IPS-18a (cell line): ENCODE results near the gene HOXB9.

Source experiments
- H3K27ac ChIP-seq: one replicate; pipeline ENCODE4 v1.5.1; 2013; ENCODE audit warnings: low read length
- H3K27me3 ChIP-seq: one replicate; pipeline ENCODE4 v1.6.1; 2013; ENCODE audit warnings: mild to moderate bottlenecking, low read length; ENCODE audit not compliant: control insufficient read depth, insufficient read depth
- H3K36me3 ChIP-seq: one replicate; pipeline ENCODE4 v1.6.1; 2013; ENCODE audit warnings: low read depth, low read length; ENCODE audit not compliant: control insufficient read depth
- H3K4me1 ChIP-seq: one replicate; pipeline ENCODE4 v1.6.1; 2013; ENCODE audit warnings: low read depth, low read length; ENCODE audit not compliant: control insufficient read depth
- H3K4me3 ChIP-seq: one replicate; pipeline ENCODE4 v1.5.1; 2013; ENCODE audit warnings: low read length
- H3K9ac ChIP-seq: one replicate; pipeline ENCODE4 v1.6.1; 2013; ENCODE audit warnings: mild to moderate bottlenecking, low read length, moderate library complexity
- H3K9me3 ChIP-seq: one replicate; pipeline ENCODE4 v1.6.1; 2013; ENCODE audit warnings: low read depth, low read length; ENCODE audit not compliant: control insufficient read depth

The HOXB9 gene

GRCh38 chr17:48594538-48595277 lies 31.4 kb downstream of the HOXB9 start:
- H3K4me3 ChIP-seq: no peak overlapping the region
- peak overlapping the region; percentile 22 for H3K9ac ChIP-seq
- no peaks in the 10 kb centered on the region for H3K36me3 ChIP-seq
- H3K9me3 ChIP-seq: no peaks in the 10 kb centered on the region
- H3K4me1 ChIP-seq: peaks cover 4% of the 10 kb centered on the region
- no peak overlapping the region for H3K27ac ChIP-seq
- peaks cover 100% of the 10 kb centered on the region for H3K27me3 ChIP-seq

GRCh38 chr17:48593840-48594537 lies 32.2 kb downstream of the HOXB9 start:
- Histone ChIP-seq H3K36me3 (no peaks in the 10 kb centered on the region), H3K9me3 (no peaks in the 10 kb centered on the region), H3K4me3 (no peak overlapping the region), H3K4me1 (peaks cover 4% of the 10 kb centered on the region), H3K27me3 (peaks cover 100% of the 10 kb centered on the region), H3K9ac (no peak overlapping the region), H3K27ac (no peak overlapping the region)

GRCh38 chr17:48593126-48593829 lies 32.9 kb downstream of the HOXB9 start, which contains the start of gene HOXB5:
HOXB5 (minus strand) TSS chr17:48593779; CDS start chr17:48593682, 97 bp downstream.
- H3K27ac ChIP-seq: no peak within 1 kb of the TSS
- H3K4me3 ChIP-seq: no peak within 1 kb of the TSS
- peaks cover 4% of the 10 kb centered on the region for H3K4me1 ChIP-seq
- no peaks in the 10 kb centered on the region for H3K9me3 ChIP-seq
- H3K9ac ChIP-seq: no peak within 1 kb of the TSS
- no peaks in the 10 kb centered on the region for H3K36me3 ChIP-seq
- H3K27me3 ChIP-seq: peaks cover 100% of the 10 kb centered on the region

- peaks cover 100% of the 10 kb centered on the region for H3K27me3 ChIP-seq
- H3K36me3 ChIP-seq: no peaks in the 10 kb centered on the region
- H3K9ac ChIP-seq: no peak overlapping the region
- H3K9me3 ChIP-seq: no peaks in the 10 kb centered on the region
- H3K4me3 ChIP-seq: no peak overlapping the region
- H3K27ac ChIP-seq: no peak overlapping the region
- peaks cover 4% of the 10 kb centered on the region for H3K4me1 ChIP-seq
Observed at GRCh38 chr17:48592577-48592976, 33.6 kb downstream of the HOXB9 start.

GRCh38 chr17:48592057-48592514 lies 34.1 kb downstream of the HOXB9 start:
- no peak overlapping the region for H3K4me3 ChIP-seq
- H3K4me1 ChIP-seq: peaks cover 4% of the 10 kb centered on the region
- no peaks in the 10 kb centered on the region for H3K36me3 ChIP-seq
- no peaks in the 10 kb centered on the region for H3K9me3 ChIP-seq
- peaks cover 100% of the 10 kb centered on the region for H3K27me3 ChIP-seq
- no peak overlapping the region for H3K27ac ChIP-seq
- no peak overlapping the region for H3K9ac ChIP-seq

- no peaks in the 10 kb centered on the region for H3K36me3 ChIP-seq
- H3K9ac ChIP-seq: no peak overlapping the region
- H3K4me3 ChIP-seq: peak overlapping the region; percentile 22
- peaks cover 100% of the 10 kb centered on the region for H3K27me3 ChIP-seq
- H3K4me1 ChIP-seq: peaks cover 4% of the 10 kb centered on the region
- H3K9me3 ChIP-seq: no peaks in the 10 kb centered on the region
- H3K27ac ChIP-seq: no peak overlapping the region
Observed at GRCh38 chr17:48591255-48592056, 34.7 kb downstream of the HOXB9 start.

GRCh38 chr17:48590607-48591161 lies 35.5 kb downstream of the HOXB9 start:
- H3K27me3 ChIP-seq: peaks cover 100% of the 10 kb centered on the region
- no peak overlapping the region for H3K27ac ChIP-seq
- H3K4me1 ChIP-seq: peaks cover 4% of the 10 kb centered on the region
- no peaks in the 10 kb centered on the region for H3K9me3 ChIP-seq
- H3K4me3 ChIP-seq: peak overlapping the region; percentile 22
- H3K9ac ChIP-seq: no peak overlapping the region
- no peaks in the 10 kb centered on the region for H3K36me3 ChIP-seq

- Histone ChIP-seq H3K4me1 (peaks cover 4% of the 10 kb centered on the region), H3K9ac (no peak within 1 kb of the TSS), H3K27me3 (peaks cover 100% of the 10 kb centered on the region), H3K27ac (no peak within 1 kb of the TSS), H3K9me3 (no peaks in the 10 kb centered on the region), H3K4me3 (peak within 1 kb of the TSS; percentile 22), H3K36me3 (no peaks in the 10 kb centered on the region)
Observed at GRCh38 chr17:48589831-48590606, 36.1 kb downstream of the HOXB9 start, which contains the start of gene HOXB3. HOXB3 (minus strand) TSS chr17:48590241; CDS start chr17:48552474, 37,767 bp downstream.

GRCh38 chr17:48589060-48589830 lies 36.9 kb downstream of the HOXB9 start:
- H3K4me3 ChIP-seq: no peak overlapping the region
- H3K9ac ChIP-seq: no peak overlapping the region
- H3K27me3 ChIP-seq: peaks cover 100% of the 10 kb centered on the region
- no peak overlapping the region for H3K27ac ChIP-seq
- H3K4me1 ChIP-seq: peaks cover under 1% of the 10 kb centered on the region
- no peaks in the 10 kb centered on the region for H3K9me3 ChIP-seq
- no peaks in the 10 kb centered on the region for H3K36me3 ChIP-seq

GRCh38 chr17:48588528-48588927 lies 37.6 kb downstream of the HOXB9 start:
- Histone ChIP-seq H3K27me3 (peaks cover 100% of the 10 kb centered on the region), H3K9ac (no peak overlapping the region), H3K9me3 (no peaks in the 10 kb centered on the region), H3K4me3 (no peak overlapping the region), H3K27ac (no peak overlapping the region), H3K4me1 (no peaks in the 10 kb centered on the region), H3K36me3 (no peaks in the 10 kb centered on the region)
